ENCODE measurements around the gene STEAP1B.

- TF ChIP-seq CTCF (IDR thresholded peaks at IDR 0.05), result no peak
- TF ChIP-seq POLR2AphosphoS5 (IDR thresholded peaks at IDR 0.05), result no peak
- TF ChIP-seq POLR2A (IDR thresholded peaks at IDR 0.05), result no peak
Observed at GRCh38 chr7:22402250-22402649, 97.7 kb downstream of the STEAP1B start.
